Right ventricle myocardium inferior (tissue), 1 donor: ENCODE data around the gene CEMIP. TPM values are rescaled to one million over a fixed set of nuclear protein-coding genes. Genes with fewer than 3 reads are reported as not detected.

Experiments
- ATAC-seq: fragments of 200-7000 bp; cut with Tn5 transposase; one replicate; pipeline ENCODE4 v1.9.1; 2020; ENCODE audit warnings: mild to moderate bottlenecking, moderate library complexity
- DNase-seq: peaks from one replicate; pipeline ENCODE4 v3.0.0; 2021; ENCODE audit errors: missing footprints
- intact Hi-C: fragments of 100-400 bp; cut with DNase I; formaldehyde crosslinking; loops from one replicate; pipeline ENCODE4 v1.11.0; 2022
- total RNA-seq: library from RNA; stranded (reverse); fragmentation: NEBNext Ultra II Directional; extraction: Animal tissue kit (Norgen Biotek cat#: 25700); gene quantifications from one replicate; pipeline ENCODE4 v1.2.1, GENCODE V29; 2021
- donor health status: DM: no; HTN: yes; CAD: no; lungs with severe emphysema.

Gene CEMIP
- total RNA-seq, 1 donor from 2014 or later: 0.14 TPM

DNA sequence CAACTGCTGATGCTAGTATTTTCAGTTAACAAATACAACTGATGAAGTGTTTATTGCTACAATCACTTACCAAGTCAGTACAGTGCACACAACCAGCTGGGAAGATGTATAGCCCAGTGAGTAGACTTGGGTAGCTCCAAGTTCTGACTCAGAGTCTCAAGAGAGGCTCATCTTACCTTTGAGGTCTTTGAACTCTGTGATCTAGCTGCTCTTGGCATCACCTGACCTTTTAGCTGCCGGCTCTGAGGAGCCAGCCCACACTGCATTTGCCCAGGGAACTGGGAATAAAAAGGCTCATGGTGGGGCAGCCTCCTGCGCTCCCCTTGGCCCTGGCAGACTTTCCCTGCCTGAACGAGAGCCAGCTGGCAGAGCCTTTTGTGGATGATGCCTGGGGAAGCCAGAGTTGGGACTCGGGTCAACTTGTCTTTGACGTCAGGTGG lies 82.6 kb downstream of the CEMIP start:
- intact Hi-C loops: no loop called here
- ATAC-seq: no peak
- no peak for DNase-seq

DNA sequence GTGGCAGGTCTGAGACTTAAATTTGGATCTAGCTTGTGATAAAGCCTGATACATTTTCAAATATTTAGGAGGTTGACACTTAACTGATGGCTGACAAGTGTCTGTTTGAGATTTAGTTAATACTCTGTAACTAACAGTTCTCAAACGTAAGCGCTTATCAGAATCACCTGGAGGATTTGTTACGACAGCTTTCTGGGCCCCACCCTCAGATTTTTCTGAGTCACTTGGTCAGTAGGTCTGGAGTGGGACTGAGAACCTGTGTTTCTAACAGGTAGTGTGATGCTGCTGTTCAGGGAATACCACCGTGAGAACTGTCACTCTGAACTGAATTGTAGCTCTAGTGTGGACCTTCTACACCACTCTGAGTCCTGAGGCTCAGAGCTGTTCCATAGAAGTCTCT lies 85.5 kb downstream of the CEMIP start:
- intact Hi-C loops: no loop called here
- ATAC-seq (no peak), DNase-seq (no peak)

DNA sequence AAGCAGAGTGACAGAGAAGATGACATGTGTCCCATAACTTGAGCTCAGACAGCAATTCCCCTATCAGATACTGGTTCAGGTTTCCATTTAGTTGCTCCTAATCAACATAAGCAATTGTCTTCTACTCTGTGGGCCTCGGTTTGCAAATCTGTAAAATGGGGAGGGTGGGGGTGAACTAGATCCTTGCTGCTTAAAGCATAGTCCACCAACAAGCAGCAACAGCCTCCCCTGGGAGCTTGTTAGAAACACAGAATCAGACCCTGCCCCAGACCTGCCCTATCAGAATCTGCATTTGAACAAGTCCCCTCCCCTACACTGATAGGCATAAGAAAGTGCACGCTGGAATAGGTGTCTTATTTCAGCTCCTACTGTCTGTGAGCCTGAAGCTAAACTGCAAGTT lies 87.8 kb downstream of the CEMIP start:
- intact Hi-C loops: no loop called here
- no peak for ATAC-seq
- no peak for DNase-seq

DNA sequence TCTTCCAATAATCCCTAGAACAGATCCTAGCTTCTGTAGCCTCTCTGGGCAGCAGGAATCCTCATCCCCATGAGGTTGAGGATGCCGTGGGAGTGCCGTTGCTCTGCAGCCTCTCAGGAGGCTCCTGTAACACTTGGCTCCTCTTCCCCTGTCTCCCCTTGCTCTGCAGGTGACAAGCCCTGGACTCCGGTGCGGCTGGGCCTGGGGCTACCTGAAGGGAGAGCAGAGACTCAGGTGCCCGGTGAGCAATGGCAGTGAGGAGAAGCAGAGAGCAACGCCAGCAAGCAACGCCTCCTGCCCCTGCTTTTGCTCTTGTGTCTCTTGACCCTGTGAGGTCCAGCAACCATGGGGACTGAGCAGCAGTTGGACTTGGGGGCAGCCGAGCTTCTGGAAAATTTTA lies 91.2 kb downstream of the CEMIP start:
- intact Hi-C loops: no loop called here
- DNase-seq: no peak
- no peak for ATAC-seq

- ATAC-seq (peak; percentile 67), DNase-seq (no peak)
- intact Hi-C loops: no loop called here
Measured at GRCh38 chr15:80870893-80871292, 91.7 kb downstream of the CEMIP start.

DNA sequence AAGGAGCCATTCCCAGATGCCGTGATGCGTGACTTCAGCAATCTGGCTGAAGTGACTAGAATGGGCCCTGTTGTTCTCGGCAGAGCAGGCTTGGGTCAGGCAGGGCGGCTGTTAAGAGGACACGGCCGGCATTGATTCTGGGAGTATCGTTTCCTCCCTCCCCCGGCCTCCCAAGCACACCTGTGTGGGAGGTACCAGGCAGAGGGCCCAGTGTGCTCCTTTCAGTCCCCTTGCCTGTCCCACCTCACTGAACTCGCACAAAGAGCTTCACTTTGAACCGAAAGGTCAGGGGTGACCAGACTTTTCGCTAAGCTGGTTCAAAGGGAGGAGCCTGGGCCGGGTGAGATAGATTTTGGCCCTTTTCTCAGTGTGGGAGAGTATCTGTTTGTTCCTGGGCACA lies 92.7 kb downstream of the CEMIP start:
- intact Hi-C loops: no loop called here
- no peak for ATAC-seq

GRCh38 chr15:80873366-80873952 lies 94.3 kb downstream of the CEMIP start:
- DNase-seq: no peak
- intact Hi-C loops: no loop called here
- no peak for ATAC-seq

More for the DNA sequence above, 92.7 kb downstream of the CEMIP start:
- no peak for DNase-seq

DNA sequence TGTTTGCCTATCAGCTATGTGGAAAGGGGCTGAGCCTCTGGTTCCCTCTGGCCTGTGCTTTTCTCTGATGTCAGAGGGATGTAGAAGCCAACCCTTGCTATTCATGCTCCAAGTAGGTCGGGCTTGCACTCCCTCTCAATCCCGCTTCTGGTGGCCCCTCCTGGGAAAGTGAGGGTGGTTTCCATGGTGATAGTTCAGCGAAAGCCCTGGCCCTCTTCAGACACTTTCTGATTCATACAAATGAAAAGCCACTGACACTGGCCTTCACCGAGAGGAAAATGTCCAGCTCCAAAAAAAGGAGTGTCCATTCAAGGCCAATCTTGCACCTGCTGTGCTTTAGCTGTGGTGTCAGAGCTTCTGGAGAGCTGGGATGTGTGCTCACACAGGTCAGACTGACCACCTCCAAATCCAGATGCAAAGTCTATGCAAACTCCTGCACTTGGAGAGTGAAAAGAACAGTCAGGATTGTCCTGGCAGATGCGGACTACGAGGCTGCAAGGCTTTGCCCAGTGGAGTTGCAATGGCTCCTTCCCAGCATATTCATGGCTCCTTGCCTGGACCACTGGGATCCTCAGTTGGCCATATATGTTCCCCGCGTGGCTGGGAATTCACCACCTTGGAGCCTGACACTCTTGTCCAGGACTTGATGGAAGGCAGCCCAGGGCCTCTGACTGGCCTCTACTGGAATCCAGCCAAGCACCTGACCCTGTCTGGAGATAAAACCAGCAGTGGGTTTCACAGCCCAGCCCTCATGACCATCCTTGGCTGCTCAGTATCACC lies 96.6 kb downstream of the CEMIP start:
- no peak for DNase-seq
- ATAC-seq: peak; percentile 83
- intact Hi-C loops: no loop called here

- DNase-seq (no peak), ATAC-seq (peak; percentile 4)
- intact Hi-C loops: no loop called here
Measured at GRCh38 chr15:80876348-80876674, 97.1 kb downstream of the CEMIP start.

DNA sequence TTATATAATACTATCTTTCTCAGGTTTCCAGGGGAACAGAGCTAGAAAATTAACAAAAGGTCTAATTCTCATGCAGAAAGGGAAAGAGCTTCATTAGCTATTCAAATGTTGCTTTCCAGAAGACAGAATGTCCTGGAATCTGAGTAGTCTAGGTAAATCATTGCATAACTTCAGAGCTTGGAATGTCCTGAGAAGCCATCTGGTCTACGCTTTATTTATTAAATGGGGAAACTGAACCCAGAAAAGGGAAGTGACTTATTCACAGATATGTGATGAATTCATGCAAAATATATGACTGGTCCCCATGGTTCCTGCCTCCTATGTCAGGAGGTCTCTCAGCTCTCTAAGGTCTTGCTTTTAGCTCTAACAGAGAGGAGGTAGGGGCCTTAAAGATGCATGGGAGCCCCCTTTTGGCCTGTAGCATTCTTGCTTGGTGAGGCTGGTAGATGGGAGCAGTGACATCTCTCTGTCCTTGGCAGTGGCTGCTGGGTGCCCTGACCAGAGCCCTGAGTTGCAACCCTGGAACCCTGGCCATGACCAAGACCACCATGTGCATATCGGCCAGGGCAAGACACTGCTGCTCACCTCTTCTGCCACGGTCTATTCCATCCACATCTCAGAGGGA lies 99.2 kb downstream of the CEMIP start:
- DNase-seq (no peak), ATAC-seq (no peak)
- intact Hi-C loops: no loop called here

GRCh38 chr15:80878867-80879250 lies 99.7 kb downstream of the CEMIP start:
- no peak for ATAC-seq
- intact Hi-C loops: no loop called here
- DNase-seq: no peak

DNA sequence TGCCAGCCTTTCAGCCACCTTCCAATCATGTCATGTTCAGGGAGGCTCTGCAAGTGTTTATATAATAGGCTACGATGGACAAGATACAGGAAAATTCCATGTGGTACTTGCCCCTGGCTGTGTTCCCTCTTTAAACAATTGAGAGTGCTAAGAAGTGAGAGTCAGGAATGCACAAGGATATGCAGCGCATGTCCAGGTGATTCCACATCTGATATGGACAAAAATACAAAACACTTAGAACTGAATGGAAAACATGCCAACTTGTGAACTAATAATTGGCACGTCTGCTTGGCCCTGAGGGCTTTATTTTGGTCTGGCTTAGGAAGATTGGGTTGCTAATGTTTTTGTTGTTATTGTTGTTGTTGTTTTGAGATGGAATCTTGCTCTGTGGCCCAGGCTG lies 100.9 kb downstream of the CEMIP start:
- intact Hi-C loops: no loop called here
- DNase-seq: no peak

DNA sequence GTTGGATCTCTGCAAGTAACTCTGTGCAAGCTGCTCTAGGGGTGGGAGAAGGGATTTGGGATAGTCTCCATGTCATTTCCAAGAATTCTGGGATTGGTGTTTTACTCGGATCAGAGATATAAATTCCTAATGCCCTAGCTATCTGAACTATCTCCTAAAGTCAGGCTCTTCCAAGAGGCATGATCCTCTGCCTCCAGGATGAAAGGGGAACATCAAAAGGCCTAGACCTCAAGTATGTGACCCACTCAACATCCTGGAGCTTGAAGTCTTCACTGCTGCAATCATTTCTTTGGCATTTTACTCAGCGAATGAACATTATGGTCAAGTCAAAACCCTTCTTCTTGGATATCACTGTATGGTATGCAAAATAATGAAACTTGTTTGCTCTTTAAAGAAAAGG lies 104.5 kb downstream of the CEMIP start:
- ATAC-seq (no peak), DNase-seq (no peak)
- intact Hi-C loops: no loop called here

More for the DNA sequence above, 100.9 kb downstream of the CEMIP start:
- no peak for ATAC-seq

GRCh38 chr15:80885016-80885579 lies 105.9 kb downstream of the CEMIP start:
- no peak for ATAC-seq
- intact Hi-C loops: no loop called here
- DNase-seq: no peak

- ATAC-seq: no peak
- intact Hi-C loops: no loop called here
- DNase-seq: no peak
Measured at GRCh38 chr15:80887148-80887547, 108.0 kb downstream of the CEMIP start.

DNA sequence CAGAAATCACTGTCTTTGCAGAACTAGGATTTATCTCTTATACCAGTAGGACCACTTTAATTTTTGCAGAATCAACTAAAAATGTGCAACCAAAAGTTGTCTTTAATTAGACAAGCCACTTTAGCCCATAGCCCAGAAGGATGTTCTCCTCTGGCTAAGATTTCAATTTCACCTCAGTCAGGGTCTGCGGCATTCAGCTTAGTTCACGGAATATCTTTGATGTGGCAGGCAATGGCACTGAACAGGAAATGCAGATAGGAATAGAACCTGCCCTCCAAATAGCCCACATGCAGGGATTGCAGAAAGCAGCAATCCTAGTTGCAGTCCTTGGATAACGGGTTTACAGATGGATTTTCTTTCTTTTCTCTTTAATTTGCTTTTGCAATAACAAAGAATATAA lies 109.7 kb downstream of the CEMIP start:
- no peak for ATAC-seq
- no peak for DNase-seq
- intact Hi-C loops: no loop called here

GRCh38 chr15:80890341-80891005 lies 111.3 kb downstream of the CEMIP start:
- DNase-seq (no peak), ATAC-seq (no peak)
- intact Hi-C loops: no loop called here

DNA sequence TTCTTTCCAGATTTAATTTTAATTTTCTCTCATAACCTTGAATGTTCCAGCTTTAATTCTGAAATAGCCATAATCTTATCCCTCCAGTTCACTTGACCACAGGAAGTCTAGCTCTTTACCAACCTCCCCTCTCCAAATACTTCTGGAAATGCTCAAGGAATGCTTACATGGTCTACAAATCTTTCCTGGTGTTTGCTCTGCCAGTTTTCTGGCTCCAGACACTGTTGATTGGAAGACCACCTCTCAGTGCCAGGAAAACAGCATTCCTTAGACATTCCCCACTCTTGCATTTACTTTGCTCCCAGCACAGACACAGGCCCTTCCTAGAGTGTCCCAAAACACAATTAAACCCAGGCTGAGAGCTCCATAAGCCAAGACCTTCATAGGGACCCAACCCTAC lies 111.8 kb downstream of the CEMIP start:
- DNase-seq: no peak
- intact Hi-C loops: no loop called here
- no peak for ATAC-seq

DNA sequence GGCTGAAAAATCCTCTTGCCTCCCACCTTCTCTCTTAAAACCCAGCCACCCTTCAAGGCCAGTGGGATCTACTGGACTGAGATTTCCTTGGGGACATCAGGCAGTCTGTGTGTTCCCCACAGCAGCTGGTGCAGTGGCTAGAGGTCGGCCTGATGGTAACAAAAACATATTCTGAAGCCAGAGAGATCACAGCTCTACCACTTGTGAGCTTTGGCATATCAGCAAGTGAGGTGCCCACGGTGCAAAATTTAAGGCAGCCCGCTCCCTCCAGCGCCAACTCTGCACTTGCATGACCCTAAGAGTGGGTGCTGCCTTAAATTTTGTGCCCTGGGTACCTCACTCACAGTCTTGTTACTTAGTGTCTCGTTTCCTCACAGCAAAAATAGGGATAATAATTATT lies 113.2 kb downstream of the CEMIP start:
- intact Hi-C loops: no loop called here
- no peak for ATAC-seq
- DNase-seq: no peak

DNA sequence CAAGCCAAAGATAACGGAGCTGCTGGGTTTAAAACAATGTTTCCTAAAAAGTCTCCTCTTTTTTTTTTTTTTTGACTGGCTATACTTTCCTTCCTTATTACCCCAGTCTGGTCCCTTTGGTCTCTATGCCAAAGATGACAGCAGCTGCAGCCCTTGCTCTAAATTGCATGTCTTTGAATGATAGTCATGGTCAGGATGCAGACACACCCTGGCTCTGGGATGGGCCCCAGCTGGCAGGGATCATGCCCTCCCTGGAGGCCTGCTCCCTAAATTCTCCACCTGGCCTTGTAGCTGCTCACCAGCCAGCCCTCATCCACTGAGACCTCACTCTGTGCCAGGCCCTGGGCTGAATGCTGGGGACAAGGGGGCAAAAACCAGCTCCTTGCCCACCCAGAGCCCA lies 114.6 kb downstream of the CEMIP start:
- ATAC-seq (peak; percentile 50), DNase-seq (no peak)
- intact Hi-C loops: no loop called here
